ENCODE measurements around the gene SP140L.

SP140L gene

GRCh38 chr2:230318190-230319121 is 8.5 kb upstream of the SP140L start:
- Mint-ChIP-seq H3K27ac (peak overlapping the region; percentile 69), H3K4me1 (peaks cover 64% of the 10 kb centered on the region), H3K4me3 (peak overlapping the region; percentile 42), H3K36me3 (peaks cover 6% of the 10 kb centered on the region), H3K9me3 (no peaks in the 10 kb centered on the region)
- DNase-seq (ENCODE audit: low spot score in 2 of 2): no peak
- peak; percentile 2 for ATAC-seq

- Mint-ChIP-seq H3K4me3 (peak overlapping the region; percentile 26), H3K36me3 (no peaks in the 10 kb centered on the region), H3K4me1 (peaks cover 64% of the 10 kb centered on the region), H3K27ac (peak overlapping the region; percentile 52), H3K9me3 (no peaks in the 10 kb centered on the region)
- DNase-seq (ENCODE audit: low spot score in 2 of 2): peak in 1 of 2 donors; percentile 77
- ATAC-seq: peak; percentile 95
These were observed 7.7 kb upstream of the SP140L start for GRCh38 chr2:230319211-230319862.

GRCh38 chr2:230321031-230321430 is 6.0 kb upstream of the SP140L start:
- DNase-seq (ENCODE audit: low spot score in 2 of 2) (no peak), ATAC-seq (no peak)
- no peaks in the 10 kb centered on the region for H3K36me3 Mint-ChIP-seq
- no peak overlapping the region for H3K27ac Mint-ChIP-seq
- H3K4me1 Mint-ChIP-seq: peaks cover 70% of the 10 kb centered on the region
- no peak overlapping the region for H3K4me3 Mint-ChIP-seq
- H3K9me3 Mint-ChIP-seq: no peaks in the 10 kb centered on the region

GRCh38 chr2:230322561-230323384 is 4.2 kb upstream of the SP140L start:
- H3K4me1 Mint-ChIP-seq: peaks cover 74% of the 10 kb centered on the region
- peaks cover 7% of the 10 kb centered on the region for H3K36me3 Mint-ChIP-seq
- H3K27ac Mint-ChIP-seq: no peak overlapping the region
- H3K4me3 Mint-ChIP-seq: no peak overlapping the region
- ATAC-seq: no peak
- DNase-seq (ENCODE audit: low spot score in 2 of 2): no peak
- no peaks in the 10 kb centered on the region for H3K9me3 Mint-ChIP-seq

DNA sequence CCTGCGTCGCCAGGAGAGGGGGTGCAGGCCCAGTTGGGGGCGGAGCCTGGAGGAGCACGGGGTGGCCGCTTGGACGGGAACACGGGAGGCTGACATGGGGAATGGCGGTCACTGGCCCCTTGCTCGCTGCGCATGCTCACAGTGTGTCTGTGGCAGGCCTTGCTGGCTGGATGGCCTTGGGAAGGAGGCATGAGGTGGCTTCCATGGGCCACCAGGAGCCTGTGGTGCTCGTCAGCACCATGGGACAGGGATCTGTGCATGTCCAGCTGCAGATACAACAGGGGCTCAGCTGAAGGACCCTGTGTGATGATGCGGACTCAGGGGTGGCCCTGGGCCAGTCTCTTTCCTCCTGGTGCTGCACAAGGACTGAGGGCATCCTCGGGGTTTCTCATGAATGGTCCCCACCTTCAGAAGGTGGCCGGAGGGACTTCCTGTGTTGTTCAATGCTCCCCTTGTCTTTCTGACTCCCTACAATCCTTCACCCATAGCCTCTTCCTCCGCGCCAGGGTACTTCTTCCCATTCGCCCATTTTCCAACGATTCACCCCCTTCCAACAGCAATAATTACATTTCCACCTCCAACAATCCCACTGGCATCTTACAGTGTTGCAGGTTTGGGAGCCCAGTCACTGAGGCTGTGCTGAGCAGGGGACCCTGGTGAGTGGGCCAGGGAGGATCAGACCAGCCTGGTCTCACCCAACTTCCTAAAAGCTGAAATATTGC is 3.4 kb upstream of the SP140L start:
- DNase-seq (ENCODE audit: low spot score in 2 of 2): no peak
- Mint-ChIP-seq H3K4me3 (no peak overlapping the region), H3K27ac (no peak overlapping the region), H3K4me1 (peaks cover 72% of the 10 kb centered on the region), H3K36me3 (peaks cover 8% of the 10 kb centered on the region), H3K9me3 (no peaks in the 10 kb centered on the region)
- ATAC-seq: no peak

DNA sequence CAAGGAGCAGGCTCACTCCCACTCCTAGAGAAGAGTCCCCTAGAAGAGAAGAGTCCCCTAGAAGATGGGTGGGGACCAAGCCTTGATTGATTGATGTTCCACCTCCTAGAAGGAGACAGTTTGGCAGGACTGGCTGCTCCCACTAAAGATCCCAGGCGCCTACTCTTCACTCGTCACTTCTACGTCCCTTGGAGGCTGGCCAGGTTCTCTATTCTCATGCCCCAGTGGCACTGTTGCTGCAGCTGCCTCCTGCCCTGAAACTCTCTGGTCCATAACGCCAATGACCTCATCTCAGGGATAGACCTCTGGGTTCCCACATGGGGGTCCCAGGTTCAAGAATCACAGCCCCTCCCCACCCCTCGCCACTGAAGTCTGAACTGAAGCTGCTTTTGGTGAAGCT is 2.5 kb upstream of the SP140L start:
- DNase-seq (ENCODE audit: low spot score in 2 of 2) (no peak), ATAC-seq (no peak)
- H3K4me3 Mint-ChIP-seq: no peak overlapping the region
- H3K36me3 Mint-ChIP-seq: peaks cover 18% of the 10 kb centered on the region
- no peaks in the 10 kb centered on the region for H3K9me3 Mint-ChIP-seq
- H3K4me1 Mint-ChIP-seq: peaks cover 72% of the 10 kb centered on the region
- H3K27ac Mint-ChIP-seq: no peak overlapping the region

DNA sequence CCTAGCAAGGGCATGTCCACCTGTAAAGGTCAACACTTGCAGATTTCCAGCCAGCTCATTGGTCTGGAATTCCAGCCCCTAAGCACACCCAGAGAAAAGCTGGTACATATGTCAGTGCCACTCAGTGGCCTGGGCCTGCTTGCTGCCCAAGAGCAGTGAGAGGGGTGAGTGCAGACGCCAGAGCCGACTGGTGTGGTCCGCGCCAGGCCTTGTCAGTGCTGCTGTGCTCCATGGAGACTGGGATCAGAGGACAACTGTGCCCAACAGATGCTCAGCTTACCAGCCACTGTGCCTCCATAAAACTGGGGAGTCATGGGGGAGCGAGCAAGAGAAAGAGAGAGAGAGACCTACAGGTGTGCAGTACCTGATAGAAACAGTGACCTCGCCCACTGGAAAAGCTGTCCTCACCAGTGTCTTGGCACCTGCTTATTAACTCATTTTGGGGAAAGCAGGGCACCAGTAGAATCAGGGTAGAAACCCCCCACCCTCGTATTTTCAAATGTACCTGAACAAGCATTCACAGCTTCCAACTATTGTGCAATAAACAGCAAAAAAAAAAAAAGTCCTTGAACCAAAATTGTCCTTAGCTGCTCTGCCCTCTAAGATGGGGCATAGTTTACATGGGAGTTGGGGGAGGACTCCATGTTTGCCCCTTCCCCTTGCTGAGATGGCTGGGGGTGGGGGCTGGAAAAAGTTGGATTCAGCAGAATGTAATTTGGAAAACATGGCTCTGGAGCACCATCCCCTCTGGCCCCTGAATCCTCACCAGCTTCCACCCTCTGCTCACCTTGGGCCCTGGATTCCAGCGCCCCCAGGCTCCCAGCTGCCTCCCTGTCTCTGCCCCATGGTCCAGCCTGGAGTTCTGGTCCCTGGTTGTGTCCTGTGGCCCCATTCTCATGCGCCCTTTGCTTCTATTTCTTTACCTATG is 1.4 kb upstream of the SP140L start:
- Mint-ChIP-seq H3K27ac (peak overlapping the region; percentile 99), H3K4me1 (peaks cover 77% of the 10 kb centered on the region), H3K9me3 (no peaks in the 10 kb centered on the region), H3K36me3 (peaks cover 29% of the 10 kb centered on the region), H3K4me3 (peak overlapping the region; percentile 96)
- DNase-seq (ENCODE audit: low spot score in 2 of 2) (no peak), ATAC-seq (no peak)

DNA sequence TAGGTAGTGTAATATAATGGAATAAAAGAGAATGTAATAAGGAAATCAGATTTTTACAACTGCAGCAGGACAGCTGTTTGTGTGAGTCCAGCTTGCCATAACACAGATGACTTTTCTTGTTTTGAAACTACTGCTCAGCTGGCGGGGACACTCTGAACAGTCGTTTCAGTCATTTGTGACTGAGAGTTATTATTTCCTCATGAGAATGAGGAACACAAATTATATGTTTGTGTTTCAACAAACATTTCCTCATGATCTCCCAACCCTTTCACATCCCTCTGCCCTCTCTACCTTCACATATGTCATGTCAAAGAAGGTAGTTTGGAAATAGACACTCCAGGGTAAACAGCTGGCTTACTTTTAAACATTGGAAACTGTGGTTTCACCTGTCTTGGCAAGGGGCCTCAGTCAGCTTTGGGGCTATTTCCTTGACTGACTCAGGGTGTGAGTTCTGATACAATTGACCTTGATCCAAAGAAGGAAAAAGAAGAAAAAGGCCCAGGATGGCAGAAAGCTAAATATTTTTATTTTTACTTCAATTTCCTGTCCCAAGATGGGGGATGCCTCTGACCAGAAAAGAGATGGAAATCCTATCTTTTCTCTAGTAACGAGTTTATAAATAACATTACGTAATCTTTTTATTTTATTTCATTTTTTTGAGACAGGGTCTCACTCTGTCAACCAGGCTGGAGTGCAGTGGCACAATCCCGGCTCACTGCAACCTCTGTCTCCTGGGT is 593 bp downstream of the SP140L start:
- Mint-ChIP-seq H3K27ac (peak overlapping the region; percentile 99), H3K9me3 (no peaks in the 10 kb centered on the region), H3K36me3 (peaks cover 35% of the 10 kb centered on the region), H3K4me1 (peaks cover 69% of the 10 kb centered on the region), H3K4me3 (peak overlapping the region; percentile 96)
- ATAC-seq (peak; percentile 73), DNase-seq (ENCODE audit: low spot score in 2 of 2) (no peak)

DNA sequence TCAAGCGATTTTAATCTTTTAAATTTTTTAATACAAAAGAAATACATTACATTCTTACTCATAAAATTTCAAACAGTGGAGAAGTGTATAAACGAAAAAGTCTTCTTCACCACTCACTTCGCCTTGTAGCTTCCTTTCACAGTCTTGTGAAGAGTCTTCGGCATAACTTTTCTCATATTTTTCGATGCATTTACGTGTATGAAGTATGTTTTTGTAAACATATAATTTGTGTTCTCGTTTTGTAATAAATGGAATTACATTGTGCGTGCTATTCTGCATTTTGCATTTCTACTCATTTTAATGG is 1.1 kb downstream of the SP140L start:
- ATAC-seq: no peak
- no peak for DNase-seq (ENCODE audit: low spot score in 2 of 2)
- H3K27ac Mint-ChIP-seq: peak overlapping the region; percentile 99
- no peaks in the 10 kb centered on the region for H3K9me3 Mint-ChIP-seq
- peaks cover 72% of the 10 kb centered on the region for H3K4me1 Mint-ChIP-seq
- H3K36me3 Mint-ChIP-seq: peaks cover 41% of the 10 kb centered on the region
- H3K4me3 Mint-ChIP-seq: peak overlapping the region; percentile 96

- no peak for ATAC-seq
- Mint-ChIP-seq H3K4me3 (peak overlapping the region; percentile 96), H3K36me3 (peaks cover 57% of the 10 kb centered on the region)
These were observed 3.1 kb downstream of the SP140L start for GRCh38 chr2:230329946-230330605.

DNA sequence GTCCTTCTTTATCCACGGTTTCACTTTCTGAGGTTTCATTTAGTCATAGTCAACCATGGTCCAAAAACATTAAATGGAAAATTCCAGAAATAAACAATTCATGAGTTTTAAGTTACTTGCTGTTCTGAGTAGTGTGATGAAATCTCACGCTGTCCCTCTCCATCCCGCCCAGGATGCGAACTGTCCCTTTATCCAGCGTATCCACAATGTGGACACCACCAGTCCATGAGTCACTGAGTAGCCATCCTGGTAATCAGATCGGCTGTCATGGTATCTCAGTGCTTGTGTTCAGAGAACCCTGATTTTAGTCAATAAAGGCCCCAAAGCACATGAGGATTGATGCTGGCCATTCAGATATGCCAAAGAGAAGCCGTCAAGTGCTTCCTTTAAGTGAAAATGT is 3.7 kb downstream of the SP140L start:
- no peak overlapping the region for H3K27ac Mint-ChIP-seq
- no peaks in the 10 kb centered on the region for H3K9me3 Mint-ChIP-seq
- H3K4me3 Mint-ChIP-seq: peak overlapping the region; percentile 96
- H3K36me3 Mint-ChIP-seq: peaks cover 64% of the 10 kb centered on the region
- ATAC-seq: no peak
- no peak for DNase-seq (ENCODE audit: low spot score in 2 of 2)
- H3K4me1 Mint-ChIP-seq: peaks cover 81% of the 10 kb centered on the region

More at GRCh38 chr2:230329946-230330605, 3.1 kb downstream of the SP140L start:
- Mint-ChIP-seq H3K27ac (no peak overlapping the region), H3K4me1 (peaks cover 80% of the 10 kb centered on the region), H3K9me3 (no peaks in the 10 kb centered on the region)
- no peak for DNase-seq (ENCODE audit: low spot score in 2 of 2)

- no peak for DNase-seq (ENCODE audit: low spot score in 2 of 2)
- Mint-ChIP-seq H3K4me1 (peaks cover 48% of the 10 kb centered on the region), H3K27ac (peak overlapping the region; percentile 75), H3K4me3 (peak overlapping the region; percentile 49), H3K9me3 (no peaks in the 10 kb centered on the region), H3K36me3 (peaks cover 48% of the 10 kb centered on the region)
- peak; percentile 69 for ATAC-seq
These were observed 8.5 kb downstream of the SP140L start for GRCh38 chr2:230335461-230335863.

DNA sequence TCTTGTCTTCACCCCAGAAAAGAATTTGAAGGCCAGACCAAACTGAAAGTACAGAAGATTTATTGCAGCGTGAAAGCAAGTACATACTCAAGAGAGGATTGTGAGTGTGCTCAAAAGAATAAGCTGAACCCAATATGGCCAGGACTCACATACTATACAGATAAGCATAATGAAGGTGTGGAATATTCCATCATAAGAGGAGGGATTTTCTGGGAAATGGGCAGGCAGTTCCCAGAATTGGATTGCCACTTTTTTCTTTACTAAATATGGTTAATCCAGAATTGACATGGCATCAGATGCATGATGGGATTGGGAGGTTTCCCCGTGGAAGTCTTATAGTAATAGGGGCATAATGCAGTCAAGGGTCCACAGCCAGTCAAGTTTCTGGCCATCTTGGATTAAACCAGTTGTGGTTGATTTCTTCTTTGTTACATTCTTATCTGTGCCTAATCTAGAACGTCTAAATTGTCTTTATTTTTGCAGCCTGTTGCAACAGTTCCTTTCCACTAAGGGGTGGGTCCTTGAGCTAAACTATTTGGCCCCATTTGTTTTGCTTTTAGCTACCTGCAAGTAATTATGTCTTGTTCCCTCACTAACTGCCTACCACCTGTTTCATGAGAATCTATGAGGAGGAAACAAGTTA is 9.0 kb downstream of the SP140L start:
- Mint-ChIP-seq H3K4me3 (peak overlapping the region; percentile 49), H3K36me3 (peaks cover 43% of the 10 kb centered on the region), H3K4me1 (peaks cover 43% of the 10 kb centered on the region), H3K27ac (peak overlapping the region; percentile 75), H3K9me3 (no peaks in the 10 kb centered on the region)
- ATAC-seq: peak; percentile 58
- DNase-seq (ENCODE audit: low spot score in 2 of 2): no peak

Data from stimulated activated effector memory CD8-positive, alpha-beta T cell treated with anti-CD3 and anti-CD28 coated beads, Interleukin-12 subunit alpha, Interleukin-12 subunit beta, amount 100 ng/mL, for 72 hours (primary cell).